AG08395 (cell line): ENCODE data around the gene ENOX1.
A peak's percentile ranks its signal among the peaks of the same experiment; 100 is the strongest.
"Not testable (repeated sequence)": the region's sequence is repeated elsewhere in the genome, so short reads cannot be mapped to it uniquely, and the experiment has no call there.

Experiments used
- DNase-seq: peaks from one replicate; pipeline ENCODE4 v3.0.0; 2012; ENCODE audit warnings: mixed read lengths, low spot score

ENOX1 gene

GRCh38 chr13:43356567-43356966 is 430.2 kb downstream of the ENOX1 start:
- no peak for DNase-seq

GRCh38 chr13:43355774-43356173 is 431.0 kb downstream of the ENOX1 start:
- DNase-seq, result no peak

GRCh38 chr13:43354153-43354945 is 432.4 kb downstream of the ENOX1 start:
- DNase-seq, result no peak

GRCh38 chr13:43353631-43354030 is 433.1 kb downstream of the ENOX1 start:
- no peak for DNase-seq

GRCh38 chr13:43351612-43352011 is 435.2 kb downstream of the ENOX1 start:
- not testable (repeated sequence) for DNase-seq

GRCh38 chr13:43348397-43348796 is 438.4 kb downstream of the ENOX1 start:
- no peak for DNase-seq

GRCh38 chr13:43347877-43348276 is 438.9 kb downstream of the ENOX1 start:
- DNase-seq, result no peak

GRCh38 chr13:43346427-43346826 is 440.3 kb downstream of the ENOX1 start:
- no peak for DNase-seq

GRCh38 chr13:43343645-43344044 is 443.1 kb downstream of the ENOX1 start:
- DNase-seq, result no peak

- DNase-seq, result no peak
Observed at GRCh38 chr13:43339805-43340550, 446.8 kb downstream of the ENOX1 start.

GRCh38 chr13:43339145-43339804 is 447.5 kb downstream of the ENOX1 start:
- no peak for DNase-seq

- no peak for DNase-seq
Observed at GRCh38 chr13:43335764-43336163, 451.0 kb downstream of the ENOX1 start.

GRCh38 chr13:43333176-43333575 is 453.6 kb downstream of the ENOX1 start:
- no peak for DNase-seq

GRCh38 chr13:43331672-43332071 is 455.1 kb downstream of the ENOX1 start:
- DNase-seq, result no peak

- no peak for DNase-seq
Observed at GRCh38 chr13:43329702-43330101, 457.1 kb downstream of the ENOX1 start.

- no peak for DNase-seq
Observed at GRCh38 chr13:43328907-43329306, 457.9 kb downstream of the ENOX1 start.

GRCh38 chr13:43326100-43326499 is 460.7 kb downstream of the ENOX1 start:
- DNase-seq, result no peak

GRCh38 chr13:43325636-43326035 is 461.1 kb downstream of the ENOX1 start:
- DNase-seq, result no peak

GRCh38 chr13:43324129-43324528 is 462.6 kb downstream of the ENOX1 start:
- no peak for DNase-seq

- DNase-seq, result no peak
Observed at GRCh38 chr13:43319617-43320444, 466.9 kb downstream of the ENOX1 start.

- DNase-seq, result peak; percentile 68
Observed at GRCh38 chr13:43316946-43317353, 469.8 kb downstream of the ENOX1 start.

GRCh38 chr13:43316281-43316680 is 470.5 kb downstream of the ENOX1 start:
- DNase-seq, result no peak
